MM.1S (cell line): ENCODE results near the gene RAB10.

Experiments
- DNase-seq: peaks from one replicate; pipeline ENCODE4 v3.0.0-alpha.2; 2015
- H2AFZ ChIP-seq: fragments of 300-600 bp; sonication (generic); 2 replicates; pipeline ENCODE4 v1.6.0; 2016; ENCODE audit warnings: antibody characterized with exemption, low read length
- H3F3A ChIP-seq: fragments of 300-600 bp; sonication (generic); 2 replicates; pipeline ENCODE4 v1.6.1; 2016; ENCODE audit warnings: mild to moderate bottlenecking, antibody characterized with exemption, low read length, moderate library complexity, mixed read lengths; ENCODE audit not compliant: insufficient read depth
- H3K27ac ChIP-seq: fragments of 300-600 bp; sonication (generic); 2 replicates; pipeline ENCODE4 v1.5.1; 2016; ENCODE audit warnings: mild to moderate bottlenecking, low read length
- H3K27me3 ChIP-seq: fragments of 300-600 bp; sonication (generic); replicated peaks from 2 replicates; pipeline ENCODE4 v1.6.0; 2016; ENCODE audit warnings: low read length; ENCODE audit not compliant: insufficient read depth
- H3K36me3 ChIP-seq: fragments of 300-600 bp; sonication (generic); replicated peaks from 2 replicates; pipeline ENCODE4 v1.6.1; 2016; ENCODE audit warnings: mild to moderate bottlenecking, low read length, mixed read lengths; ENCODE audit not compliant: insufficient read depth
- H3K4me1 ChIP-seq: fragments of 300-600 bp; sonication (generic); 2 replicates; pipeline ENCODE4 v1.6.1; 2016; ENCODE audit warnings: low read length, mixed read lengths
- H3K4me2 ChIP-seq: fragments of 300-600 bp; sonication (generic); 2 replicates; pipeline ENCODE4 v1.6.0; 2016; ENCODE audit warnings: low read depth, low read length
- H3K4me3 ChIP-seq: fragments of 300-600 bp; sonication (generic); 2 replicates; pipeline ENCODE4 v1.5.1; 2016; ENCODE audit warnings: low read length, mixed read lengths
- H3K79me2 ChIP-seq: fragments of 300-600 bp; sonication (generic); 2 replicates; pipeline ENCODE4 v1.6.1; 2016; ENCODE audit warnings: mixed run types, low read length, mixed read lengths
- H3K9ac ChIP-seq: fragments of 300-600 bp; sonication (generic); 2 replicates; pipeline ENCODE4 v1.6.1; 2016; ENCODE audit warnings: low read length, mixed read lengths
- H3K9me2 ChIP-seq: fragments of 300-600 bp; sonication (generic); replicated peaks from 2 replicates; pipeline ENCODE4 v1.6.1; 2016; ENCODE audit warnings: mild to moderate bottlenecking, low read length, mixed read lengths; ENCODE audit not compliant: insufficient read depth
- H3K9me3 ChIP-seq: fragments of 300-600 bp; sonication (generic); replicated peaks from 2 replicates; pipeline ENCODE4 v1.6.1; 2016; ENCODE audit warnings: mild to moderate bottlenecking, low read length, mixed read lengths; ENCODE audit not compliant: insufficient read depth
- H4K20me1 ChIP-seq: fragments of 300-600 bp; sonication (generic); 2 replicates; pipeline ENCODE4 v1.6.1; 2016; ENCODE audit warnings: mild to moderate bottlenecking, low read length, moderate library complexity, mixed read lengths; ENCODE audit not compliant: insufficient read depth
- EZH2 ChIP-seq: fragments of 300-600 bp; sonication (generic); optimal IDR thresholded peaks from 2 replicates; pipeline ENCODE3; 2017; ENCODE audit warnings: low read depth, mild to moderate bottlenecking, antibody characterized with exemption, low read length, mixed read lengths
- EZH2phosphoT487 ChIP-seq: fragments of 300-600 bp; sonication (generic); IDR thresholded peaks from 2 replicates; pipeline ENCODE4 v1.6.1; 2018; ENCODE audit warnings: antibody characterized with exemption, low read length
- TF ChIP-seq, protein P1 (sequence below): fragments of 300-600 bp; sonication (generic); IDR thresholded peaks from 2 replicates; pipeline ENCODE4 v1.5.1; 2016; ENCODE audit warnings: antibody characterized with exemption, low read length, mixed read lengths

The RAB10 gene

DNA sequence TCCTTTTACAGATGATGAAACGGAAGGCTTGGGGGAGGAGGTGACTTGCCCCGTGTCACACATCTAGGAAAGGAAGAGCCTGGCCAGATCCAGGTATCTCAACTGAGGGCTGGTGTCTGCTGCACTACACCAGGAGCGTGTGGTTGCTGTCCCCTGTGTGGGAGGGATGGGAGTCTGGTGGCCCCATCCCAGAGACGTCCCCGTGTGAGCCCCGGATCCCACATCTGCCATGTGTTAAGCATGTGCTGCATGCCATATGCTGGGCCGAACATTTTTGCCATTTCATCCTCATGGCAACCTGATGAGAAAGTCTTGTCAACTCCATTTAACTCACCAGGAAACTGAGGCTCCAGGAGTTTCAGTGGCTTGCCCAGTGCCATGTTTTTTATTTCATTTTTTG, 143.2 kb downstream of the RAB10 start:
- H3K4me1 ChIP-seq = peaks cover 5% of the 10 kb centered on the region; the same call in 1 of the 2 replicates
- no peaks in the 10 kb centered on the region for H3K9me3 ChIP-seq
- H3K27me3 ChIP-seq = peaks cover 16% of the 10 kb centered on the region
- no peak for TF ChIP-seq EZH2phosphoT487
- TF ChIP-seq, protein P1, sequence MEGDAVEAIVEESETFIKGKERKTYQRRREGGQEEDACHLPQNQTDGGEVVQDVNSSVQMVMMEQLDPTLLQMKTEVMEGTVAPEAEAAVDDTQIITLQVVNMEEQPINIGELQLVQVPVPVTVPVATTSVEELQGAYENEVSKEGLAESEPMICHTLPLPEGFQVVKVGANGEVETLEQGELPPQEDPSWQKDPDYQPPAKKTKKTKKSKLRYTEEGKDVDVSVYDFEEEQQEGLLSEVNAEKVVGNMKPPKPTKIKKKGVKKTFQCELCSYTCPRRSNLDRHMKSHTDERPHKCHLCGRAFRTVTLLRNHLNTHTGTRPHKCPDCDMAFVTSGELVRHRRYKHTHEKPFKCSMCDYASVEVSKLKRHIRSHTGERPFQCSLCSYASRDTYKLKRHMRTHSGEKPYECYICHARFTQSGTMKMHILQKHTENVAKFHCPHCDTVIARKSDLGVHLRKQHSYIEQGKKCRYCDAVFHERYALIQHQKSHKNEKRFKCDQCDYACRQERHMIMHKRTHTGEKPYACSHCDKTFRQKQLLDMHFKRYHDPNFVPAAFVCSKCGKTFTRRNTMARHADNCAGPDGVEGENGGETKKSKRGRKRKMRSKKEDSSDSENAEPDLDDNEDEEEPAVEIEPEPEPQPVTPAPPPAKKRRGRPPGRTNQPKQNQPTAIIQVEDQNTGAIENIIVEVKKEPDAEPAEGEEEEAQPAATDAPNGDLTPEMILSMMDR = no peak
- TF ChIP-seq EZH2 = no peak
- H3F3A ChIP-seq = no peaks in the 10 kb centered on the region
- no peaks in the 10 kb centered on the region for H3K79me2 ChIP-seq
- H3K9me2 ChIP-seq = no peaks in the 10 kb centered on the region
- H3K4me2 ChIP-seq = no peak overlapping the region
- no peaks in the 10 kb centered on the region for H3K36me3 ChIP-seq
- no peak overlapping the region for H2AFZ ChIP-seq
- H4K20me1 ChIP-seq = no peaks in the 10 kb centered on the region
- no peak overlapping the region for H3K27ac ChIP-seq
- no peak overlapping the region for H3K9ac ChIP-seq
- no peak for DNase-seq
- no peak overlapping the region for H3K4me3 ChIP-seq

DNA sequence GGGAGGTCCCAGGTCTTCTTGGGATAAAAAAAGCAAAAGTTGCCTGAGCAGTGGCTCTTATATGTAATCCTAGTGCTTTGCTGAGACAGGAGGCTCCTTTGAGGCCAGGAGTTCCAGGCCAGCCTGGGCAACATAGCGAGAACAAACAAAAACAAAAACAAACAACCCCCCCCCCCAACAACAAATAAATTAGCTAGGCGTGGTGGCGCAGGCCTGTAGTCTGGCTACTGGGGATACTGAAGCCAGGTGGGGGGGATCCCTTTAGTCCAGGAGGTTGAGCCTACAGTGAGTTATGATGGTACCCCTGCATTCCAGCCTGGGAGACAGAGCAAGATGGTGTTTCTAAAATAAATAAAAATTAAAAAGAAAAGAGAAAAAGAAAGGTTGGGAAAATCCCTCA, 144.4 kb downstream of the RAB10 start:
- Histone ChIP-seq H3K4me3 (0 out of 2 replicates have a peak overlapping the region, but pooled peaks have one; percentile 63), H3K4me1 (peaks cover 5% of the 10 kb centered on the region; the same call in 1 of the 2 replicates), H3F3A (no peaks in the 10 kb centered on the region), H3K9ac (no peak overlapping the region), H3K27ac (no peak overlapping the region), H3K9me3 (no peaks in the 10 kb centered on the region), H3K9me2 (no peaks in the 10 kb centered on the region), H4K20me1 (no peaks in the 10 kb centered on the region), H3K36me3 (no peaks in the 10 kb centered on the region), H3K79me2 (no peaks in the 10 kb centered on the region), H3K27me3 (peaks cover 13% of the 10 kb centered on the region), H2AFZ (0 out of 2 replicates have a peak overlapping the region, but pooled peaks have one; percentile 96), H3K4me2 (peak overlapping the region; percentile 98)
- DNase-seq = no peak
- TF ChIP-seq, protein P1 = no peak
- no peak for TF ChIP-seq EZH2
- TF ChIP-seq EZH2phosphoT487 = no peak

DNA sequence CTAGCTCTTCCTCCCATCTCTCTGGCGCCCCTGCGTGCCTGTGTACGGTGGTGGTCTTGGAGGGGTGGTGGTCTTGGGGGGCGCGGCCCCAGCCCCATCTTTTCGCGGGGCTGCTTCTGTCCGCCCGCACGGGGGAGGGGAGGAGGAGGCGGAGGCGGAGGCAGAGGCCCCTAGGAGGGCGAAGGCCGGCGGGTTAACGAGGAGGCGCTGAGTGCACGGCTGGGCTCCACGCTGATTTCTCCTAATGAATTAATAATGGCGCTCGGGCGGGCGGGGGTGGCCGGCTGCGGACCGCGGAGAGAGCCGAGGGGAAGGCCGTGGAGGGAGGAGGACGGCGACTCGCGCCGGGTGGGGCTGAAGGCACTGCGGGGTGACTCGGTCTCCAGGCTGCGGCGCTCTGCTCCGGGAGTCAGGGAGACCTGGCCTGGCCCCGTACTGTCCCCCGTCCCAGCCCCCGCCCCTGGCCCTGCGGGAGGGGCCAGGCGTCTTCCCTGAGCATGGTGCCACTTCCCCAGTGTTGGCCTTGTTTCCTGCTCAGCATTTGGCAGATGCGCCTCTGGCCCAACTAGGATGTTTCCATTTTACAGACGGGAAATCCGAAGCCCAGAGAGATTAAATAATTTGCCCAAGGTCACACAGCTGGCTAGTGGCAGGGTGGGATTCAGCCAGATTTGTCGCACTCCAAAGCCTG, 145.0 kb downstream of the RAB10 start:
- Histone ChIP-seq H3F3A (no peaks in the 10 kb centered on the region), H3K4me2 (peak overlapping the region; percentile 98), H3K36me3 (no peaks in the 10 kb centered on the region), H3K4me1 (peaks cover 5% of the 10 kb centered on the region; the same call in 1 of the 2 replicates), H2AFZ (peak overlapping the region; percentile 96), H3K27ac (no peak overlapping the region), H3K9ac (peak overlapping the region; percentile 29; the same call in 1 of the 2 replicates), H3K79me2 (no peaks in the 10 kb centered on the region), H3K4me3 (peak overlapping the region; percentile 63), H3K9me2 (no peaks in the 10 kb centered on the region), H3K27me3 (peaks cover 8% of the 10 kb centered on the region; the same call in 1 of the 2 replicates), H4K20me1 (no peaks in the 10 kb centered on the region), H3K9me3 (no peaks in the 10 kb centered on the region)
- no peak for TF ChIP-seq EZH2phosphoT487
- TF ChIP-seq EZH2 = no peak
- TF ChIP-seq, protein P1 = no peak
- peak; percentile 47 for DNase-seq
